ENCODE results near the gene PWWP2B. TPM values are rescaled to one million over a fixed set of nuclear protein-coding genes. Genes with fewer than 3 reads are reported as not detected.

Gene PWWP2B
- total and polyA plus RNA-seq, 2 of the 4 experiments (the other 2 are of a cell fraction): 1.7 to 2.2 TPM

DNA sequence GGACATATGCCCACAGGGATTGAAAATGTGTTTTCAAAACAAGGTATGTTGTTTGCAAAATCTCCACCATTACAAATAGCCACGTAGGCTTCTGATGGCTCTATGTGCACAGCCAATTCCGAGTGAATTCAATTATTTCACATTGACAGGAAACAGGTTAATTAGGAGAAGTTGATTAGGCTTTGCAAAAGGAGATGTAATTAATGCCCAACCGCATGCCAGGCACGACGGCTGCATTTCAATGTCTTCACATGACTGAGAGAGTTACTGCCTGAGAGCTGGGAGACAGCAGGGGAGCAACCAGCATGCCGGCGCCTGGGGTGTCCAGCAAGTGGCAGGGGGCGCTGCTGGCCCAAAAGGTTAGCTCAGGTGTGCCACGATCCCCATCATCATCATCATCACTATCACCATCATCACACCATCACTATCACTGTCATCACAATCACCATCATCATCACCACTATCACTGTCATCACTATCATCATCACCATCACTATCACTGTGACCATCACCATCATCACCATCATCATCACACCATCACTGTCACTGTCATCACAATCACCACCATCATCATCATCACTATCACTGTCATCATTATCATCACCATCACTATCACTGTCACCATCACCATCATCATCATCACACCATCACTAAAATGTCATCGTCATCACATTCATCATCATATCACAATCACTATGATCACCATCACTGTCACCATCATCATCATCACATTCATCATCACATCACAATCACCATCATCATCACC is 30.2 kb downstream of the PWWP2B start:
- intact Hi-C loops (cut with micrococcal nuclease): no loop called here
- no peak overlapping the region for H4K8ac ChIP-seq (ENCODE audit: low read depth in 2 of 2, low read length in 2 of 2)
- H3K36me3 ChIP-seq (ENCODE audit: control insufficient read depth, insufficient read depth, low read length): no peaks in the 10 kb centered on the region
- ChIA-PET CTCF (no interaction called here), POLR2A (ENCODE audit: unreplicated experiment) (no interaction called here)
- in situ Hi-C loops (cut with MboI; ENCODE audit: low sequenced_read_pairs): no loop called here
- no peak overlapping the region for H4K5ac ChIP-seq (ENCODE audit: low read depth, low read length)
- ATAC-seq (ENCODE audit: low read depth) (no peak), DNase-seq (no peak)
- H2BK5ac ChIP-seq (ENCODE audit: low read depth, low read length, poor library complexity, severe bottlenecking): no peak overlapping the region
- dilution Hi-C loops (cut with HindIII; ENCODE audit: low sequenced_read_pairs, unreplicated experiment): no loop called here
- no peak overlapping the region for H2AFZ ChIP-seq (replicated peaks; ENCODE audit: low read length, poor library complexity)
- H2BK120ac ChIP-seq (ENCODE audit: low read depth, low read length): no peak overlapping the region
- no peak overlapping the region for H3K18ac ChIP-seq (ENCODE audit: low read depth, low read length)
- H3K9ac ChIP-seq (ENCODE audit: low read depth, low read length): no peak overlapping the region
- H3K9me3 ChIP-seq (ENCODE audit: control insufficient read depth, insufficient read depth, low read length): no peaks in the 10 kb centered on the region
- TF ChIP-seq NFE2L2 (IDR thresholded peaks at IDR 0.05; ENCODE audit: low read depth, low read length): no peak
- no peak for TF ChIP-seq CEBPB (IDR thresholded peaks at IDR 0.05; ENCODE audit: low read depth, low read length)
- TF ChIP-seq POLR2A (IDR thresholded peaks at IDR 0.05; ENCODE audit: low read depth, low read length): no peak
- no peak for TF ChIP-seq SMC3 (IDR thresholded peaks at IDR 0.05; ENCODE audit: low read depth, low read length)
- no peak for TF ChIP-seq MAFK (IDR thresholded peaks at IDR 0.05; ENCODE audit: low read depth, low read length)
- TF ChIP-seq ELK1 (IDR thresholded peaks at IDR 0.05; ENCODE audit: borderline replicate concordance, low read depth, low read length): no peak
- TF ChIP-seq FOS (IDR thresholded peaks at IDR 0.05; ENCODE audit: low read depth, low read length): no peak
- no peak for TF ChIP-seq MAZ (IDR thresholded peaks at IDR 0.05; ENCODE audit: borderline replicate concordance, low read depth, low read length)
- H3K4me3 ChIP-seq (ENCODE audit: insufficient read depth, low read depth, low read length): no peak overlapping the region
- peaks cover 12% of the 10 kb centered on the region for H3K9me1 ChIP-seq (ENCODE audit: insufficient read depth, low read length)
- H2BK20ac ChIP-seq (ENCODE audit: low read depth, low read length): no peak overlapping the region
- H3K4ac ChIP-seq (ENCODE audit: low read depth, low read length): no peak overlapping the region
- no peaks in the 10 kb centered on the region for H4K20me1 ChIP-seq (ENCODE audit: insufficient read depth, low read length)
- no peaks in the 10 kb centered on the region for H3K4me1 ChIP-seq (ENCODE audit: control insufficient read depth, insufficient read depth, low read length)
- no peak overlapping the region for H2AK5ac ChIP-seq (ENCODE audit: low read depth, low read length)
- 86 to 100% methylated on average over 1 to 4 of the region's 10 CpGs for WGBS, 2 experiments (ENCODE audit: extremely low coverage in 2 of 2, insufficient read length in 1 of 2)
- no peak overlapping the region for H3K23ac ChIP-seq (ENCODE audit: low read depth, low read length)
- H3K14ac ChIP-seq (replicated peaks; ENCODE audit: low read depth, low read length): no peak overlapping the region
- H4K91ac ChIP-seq (ENCODE audit: insufficient read depth, low read depth, low read length): no peak overlapping the region
- H2BK15ac ChIP-seq (ENCODE audit: low read depth, low read length): no peak overlapping the region
- no peak overlapping the region for H2AK9ac ChIP-seq (replicated peaks; ENCODE audit: low read depth, low read length, poor library complexity)
- no peak overlapping the region for H3K4me2 ChIP-seq (ENCODE audit: low read depth, low read length)
- peaks cover 0 to 5% of the 10 kb centered on the region in 2 experiments; a peak in 1 of 4 replicates for H3K79me1 ChIP-seq (ENCODE audit: low read depth in 1 of 2, low read length in 2 of 2)
- no peaks in the 10 kb centered on the region for H3K27me3 ChIP-seq (ENCODE audit: control insufficient read depth, insufficient read depth, low read length)
- H3K27ac ChIP-seq (ENCODE audit: insufficient read depth, low read length): no peak overlapping the region
- no TSS peak for BruUV-seq (replicated peaks)
- H3K56ac ChIP-seq (ENCODE audit: extremely low read depth, insufficient read depth, low read length): no peak overlapping the region

Measured in IMR-90 (cell line).